Thoracic aorta (tissue), 2 donors: ENCODE results near the gene SLC14A1. TPM values are rescaled to one million over a fixed set of nuclear protein-coding genes. Genes with fewer than 3 reads are reported as not detected.
A peak's percentile ranks its signal among the peaks of the same experiment; 100 is the strongest.
"Not testable (repeated sequence)": the region's sequence is repeated elsewhere in the genome, so short reads cannot be mapped to it uniquely, and the experiment has no call there.

ENCODE experiments used
- ATAC-seq: fragments of 150-250 bp; one replicate; pipeline ENCODE4 v1.8.0; 2017; ENCODE audit warnings: low read depth; ENCODE audit not compliant: insufficient number of reproducible peaks, low FRiP score
- DNase-seq: peaks from one replicate; pipeline ENCODE4 v3.0.0-alpha.2; 2020; ENCODE audit warnings: low spot score
- H3K27ac ChIP-seq, 2 donors: fragments of 200-600 bp; sonication (generic); 1 replicate in 1 of 2; 2 replicates in 1 of 2; pipeline ENCODE4 v1.5.1; 2016; ENCODE audit warnings: mild to moderate bottlenecking in 2 of 2, moderate library complexity in 2 of 2
- H3K27me3 ChIP-seq: fragments of 200-600 bp; sonication (generic); replicated peaks from 2 replicates; pipeline ENCODE4 v1.6.0; 2016; ENCODE audit warnings: mild to moderate bottlenecking; ENCODE audit not compliant: insufficient read depth
- H3K36me3 ChIP-seq: fragments of 200-600 bp; sonication (generic); one replicate; pipeline ENCODE4 v1.5.1; 2016
- H3K4me1 ChIP-seq, 2 donors: fragments of 200-600 bp; sonication (generic); 1 replicate in 1 of 2; 2 replicates in 1 of 2; pipeline versions ENCODE4 v1.5.1 to v1.6.0; 2016; ENCODE audit warnings: low read depth in 2 of 2, mild to moderate bottlenecking in 1 of 2; ENCODE audit not compliant: control insufficient read depth in 1 of 2
- H3K4me3 ChIP-seq: fragments of 200-600 bp; sonication (generic); 2 replicates; pipeline ENCODE4 v1.5.1; 2016; ENCODE audit warnings: mild to moderate bottlenecking
- H3K9me3 ChIP-seq: fragments of 200-600 bp; sonication (generic); 2 replicates; pipeline ENCODE4 v1.5.1; 2016
- total RNA-seq, 2 donors: library from RNA; depleted of rRNA; stranded (reverse); fragments of >200 nt; gene quantifications; one replicate each; pipeline versions ENCODE4 v1.1.0 to v1.2.3, GENCODE V29; 2016
- TF ChIP-seq, protein P1 (sequence below): fragments of 200-600 bp; sonication (generic); IDR thresholded peaks from one replicate; pipeline ENCODE4 v1.5.1; 2019; ENCODE audit warnings: antibody characterized with exemption

The SLC14A1 gene
- total RNA-seq, 2 donors from 2014 or later: 76.3 to 86.2 TPM

- H3K36me3 ChIP-seq: no peaks in the 10 kb centered on the region
- no peak for ATAC-seq
- no peaks in the 10 kb centered on the region for H3K27me3 ChIP-seq
- no peak for DNase-seq
- no peaks in the 10 kb centered on the region for H3K9me3 ChIP-seq
- H3K4me1 ChIP-seq: peaks cover 11 to 42% of the 10 kb centered on the region in 2 donors
- peak overlapping the region; percentile 6 to 25 for H3K27ac ChIP-seq
- H3K4me3 ChIP-seq: no peak overlapping the region
- TF ChIP-seq, protein P1, sequence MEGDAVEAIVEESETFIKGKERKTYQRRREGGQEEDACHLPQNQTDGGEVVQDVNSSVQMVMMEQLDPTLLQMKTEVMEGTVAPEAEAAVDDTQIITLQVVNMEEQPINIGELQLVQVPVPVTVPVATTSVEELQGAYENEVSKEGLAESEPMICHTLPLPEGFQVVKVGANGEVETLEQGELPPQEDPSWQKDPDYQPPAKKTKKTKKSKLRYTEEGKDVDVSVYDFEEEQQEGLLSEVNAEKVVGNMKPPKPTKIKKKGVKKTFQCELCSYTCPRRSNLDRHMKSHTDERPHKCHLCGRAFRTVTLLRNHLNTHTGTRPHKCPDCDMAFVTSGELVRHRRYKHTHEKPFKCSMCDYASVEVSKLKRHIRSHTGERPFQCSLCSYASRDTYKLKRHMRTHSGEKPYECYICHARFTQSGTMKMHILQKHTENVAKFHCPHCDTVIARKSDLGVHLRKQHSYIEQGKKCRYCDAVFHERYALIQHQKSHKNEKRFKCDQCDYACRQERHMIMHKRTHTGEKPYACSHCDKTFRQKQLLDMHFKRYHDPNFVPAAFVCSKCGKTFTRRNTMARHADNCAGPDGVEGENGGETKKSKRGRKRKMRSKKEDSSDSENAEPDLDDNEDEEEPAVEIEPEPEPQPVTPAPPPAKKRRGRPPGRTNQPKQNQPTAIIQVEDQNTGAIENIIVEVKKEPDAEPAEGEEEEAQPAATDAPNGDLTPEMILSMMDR: no peak
These were observed 29.3 kb downstream of the SLC14A1 start for GRCh38 chr18:45753286-45753685.

GRCh38 chr18:45755934-45756333 is 32.0 kb downstream of the SLC14A1 start:
- peak overlapping the region; percentile 24 to 60 for H3K27ac ChIP-seq
- no peaks in the 10 kb centered on the region for H3K27me3 ChIP-seq
- no peaks in the 10 kb centered on the region for H3K9me3 ChIP-seq
- no peak overlapping the region for H3K4me3 ChIP-seq
- peaks cover 11 to 42% of the 10 kb centered on the region in 2 donors for H3K4me1 ChIP-seq
- peak; percentile 87 for ATAC-seq
- TF ChIP-seq, protein P1: no peak
- DNase-seq: peak; percentile 81
- H3K36me3 ChIP-seq: no peaks in the 10 kb centered on the region

DNA sequence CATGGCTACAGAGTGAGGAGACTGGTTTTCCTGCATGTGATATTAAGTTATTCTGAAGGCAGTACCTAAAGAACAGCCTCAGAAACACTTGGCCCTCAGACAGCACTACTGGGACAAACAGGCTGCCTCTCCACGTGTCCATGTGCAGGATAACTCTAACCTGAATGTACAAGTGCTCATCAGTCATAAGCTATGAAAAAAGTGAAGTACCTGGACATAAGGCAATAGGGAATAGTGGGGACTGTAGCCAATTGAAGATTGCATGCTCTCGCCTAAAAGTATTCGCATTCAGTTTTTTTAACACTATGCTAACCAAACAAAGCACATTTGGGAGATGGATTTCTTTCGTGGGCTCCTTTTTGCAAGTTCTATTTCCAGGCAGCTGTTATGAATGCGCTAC is 33.0 kb downstream of the SLC14A1 start:
- ATAC-seq (no peak), DNase-seq (no peak)
- peaks cover 11 to 42% of the 10 kb centered on the region in 2 donors for H3K4me1 ChIP-seq
- H3K4me3 ChIP-seq: no peak overlapping the region
- H3K27me3 ChIP-seq: no peaks in the 10 kb centered on the region
- no peaks in the 10 kb centered on the region for H3K9me3 ChIP-seq
- TF ChIP-seq, protein P1: no peak
- H3K27ac ChIP-seq: peak overlapping the region in 1 of 2 donors; percentile 9
- no peaks in the 10 kb centered on the region for H3K36me3 ChIP-seq

GRCh38 chr18:45757644-45758043 is 33.7 kb downstream of the SLC14A1 start:
- peaks cover 11 to 42% of the 10 kb centered on the region in 2 donors for H3K4me1 ChIP-seq
- not testable (repeated sequence) for H3K4me3 ChIP-seq, ATAC-seq, H3K9me3 ChIP-seq, H3K36me3 ChIP-seq, H3K27me3 ChIP-seq, H3K27ac ChIP-seq, DNase-seq

GRCh38 chr18:45760462-45761036 is 36.6 kb downstream of the SLC14A1 start:
- H3K4me3 ChIP-seq: no peak overlapping the region
- no peak for ATAC-seq
- no peaks in the 10 kb centered on the region for H3K36me3 ChIP-seq
- H3K27me3 ChIP-seq: no peaks in the 10 kb centered on the region
- DNase-seq: no peak
- peaks cover 9 to 25% of the 10 kb centered on the region in 2 donors for H3K4me1 ChIP-seq
- TF ChIP-seq, protein P1: no peak
- H3K27ac ChIP-seq: no peak overlapping the region
- H3K9me3 ChIP-seq: no peaks in the 10 kb centered on the region
